Hepatocyte (in vitro differentiated cells): ENCODE data around the gene CHD5. TPM values are rescaled to one million over a fixed set of nuclear protein-coding genes. Genes with fewer than 3 reads are reported as not detected.

Experiments
- DNase-seq: peaks from one replicate; pipeline ENCODE4 v3.0.0-alpha.2; 2016; ENCODE audit warnings: low spot score
- H2AFZ ChIP-seq: fragments of 200-600 bp; sonication (generic); 2 replicates; pipeline ENCODE4 v1.6.0; 2016; ENCODE audit warnings: antibody characterized with exemption, mild to moderate bottlenecking
- H3K27ac ChIP-seq: fragments of 200-600 bp; sonication (generic); 2 replicates; pipeline ENCODE4 v1.5.1; 2016; ENCODE audit warnings: mild to moderate bottlenecking
- H3K27me3 ChIP-seq: fragments of 200-600 bp; sonication (generic); 2 replicates; pipeline ENCODE4 v1.6.1; 2016
- H3K36me3 ChIP-seq: fragments of 200-600 bp; sonication (generic); replicated peaks from 2 replicates; pipeline ENCODE4 v1.5.1; 2016; ENCODE audit warnings: low read depth; ENCODE audit not compliant: insufficient read depth
- H3K4me1 ChIP-seq: fragments of 200-600 bp; sonication (generic); 2 replicates; pipeline ENCODE4 v1.5.1; 2016; ENCODE audit warnings: mild to moderate bottlenecking, moderate library complexity; ENCODE audit not compliant: insufficient read depth
- H3K4me2 ChIP-seq: fragments of 200-600 bp; sonication (generic); 2 replicates; pipeline ENCODE4 v1.6.0; 2016
- H3K4me3 ChIP-seq: fragments of 200-600 bp; sonication (generic); 2 replicates; pipeline ENCODE4 v1.5.1; 2016; ENCODE audit warnings: mild to moderate bottlenecking
- H3K79me2 ChIP-seq: fragments of 200-600 bp; sonication (generic); 2 replicates; pipeline ENCODE4 v1.6.0; 2017; ENCODE audit warnings: mild to moderate bottlenecking
- H3K9me2 ChIP-seq: fragments of 200-600 bp; sonication (generic); replicated peaks from 2 replicates; pipeline ENCODE4 v1.6.0; 2017; ENCODE audit warnings: mild to moderate bottlenecking; ENCODE audit not compliant: insufficient read depth
- H3K9me3 ChIP-seq: fragments of 200-600 bp; sonication (generic); 2 replicates; pipeline ENCODE4 v1.5.1; 2016; ENCODE audit warnings: low read depth, mild to moderate bottlenecking
- H4K20me1 ChIP-seq: fragments of 200-600 bp; sonication (generic); 2 replicates; pipeline ENCODE4 v1.6.0; 2016; ENCODE audit warnings: mild to moderate bottlenecking; ENCODE audit not compliant: insufficient read depth, poor library complexity, severe bottlenecking
- EZH2 ChIP-seq: fragments of 200-600 bp; sonication (generic); IDR thresholded peaks from 2 replicates; pipeline ENCODE4 v1.6.1; 2016; ENCODE audit warnings: antibody characterized with exemption, mild to moderate bottlenecking, borderline replicate concordance
- EZH2phosphoT487 ChIP-seq: fragments of 200-600 bp; sonication (generic); IDR thresholded peaks from one replicate; pipeline ENCODE4 v1.6.1; 2018; ENCODE audit warnings: antibody characterized with exemption, mild to moderate bottlenecking, low read depth, moderate library complexity; ENCODE audit not compliant: unreplicated experiment, severe bottlenecking
- WGBS: methylation state at CpG from one replicate; pipeline ENCODE4 v1.1.6; 2016; ENCODE audit warnings: low lambda C conversion rate; ENCODE audit errors: missing lambda C conversion rate; 5-methylcytosine and 5-hydroxymethylcytosine counted together
- polyA plus RNA-seq: library from polyadenylated mRNA; unstranded; fragments of >200 nt; fragmentation: Nextera tagmentation; extraction: Ambion mirVana; gene quantifications from 2 replicates; pipeline ENCODE4 v1.2.1, GENCODE V29; 2016
- total RNA-seq: library from RNA; depleted of rRNA; stranded (reverse); fragments of >200 nt; gene quantifications from 2 replicates; pipeline ENCODE4 v1.2.3, GENCODE V29; 2014
- TF ChIP-seq, protein P1 (sequence below): fragments of 200-600 bp; sonication (generic); IDR thresholded peaks from 2 replicates; pipeline ENCODE4 v1.5.1; 2016; ENCODE audit warnings: antibody characterized with exemption, mild to moderate bottlenecking; ENCODE audit not compliant: poor library complexity

The CHD5 gene
- total and polyA plus RNA-seq, 2 experiments from 2014 or later = 0.13 TPM; not detected in 1

DNA sequence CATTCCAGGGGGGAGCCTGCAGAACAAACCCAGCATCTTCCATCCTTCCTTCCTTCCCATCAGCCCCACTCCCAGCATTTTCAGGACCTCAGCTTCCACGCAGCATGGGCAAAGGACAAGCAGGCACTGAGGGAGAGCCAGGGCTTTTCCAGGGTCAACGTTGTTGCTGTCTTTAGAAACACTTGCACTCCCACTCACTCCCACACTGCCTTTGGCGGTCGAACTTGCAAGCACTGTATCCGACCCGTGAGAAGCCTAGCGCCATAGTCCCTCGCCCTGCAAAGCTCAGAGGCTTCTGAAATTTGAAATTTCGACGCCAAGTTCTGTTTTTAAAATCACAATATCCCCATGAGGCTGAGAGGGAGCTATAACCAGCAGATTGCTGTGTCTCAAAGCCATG lies 87.0 kb downstream of the CHD5 start:
- Histone ChIP-seq H4K20me1 (no peaks in the 10 kb centered on the region), H3K9me2 (no peaks in the 10 kb centered on the region), H3K4me1 (no peaks in the 10 kb centered on the region), H2AFZ (no peak overlapping the region), H3K27ac (no peak overlapping the region), H3K79me2 (no peaks in the 10 kb centered on the region), H3K4me2 (no peak overlapping the region), H3K36me3 (no peaks in the 10 kb centered on the region), H3K9me3 (no peaks in the 10 kb centered on the region), H3K4me3 (no peak overlapping the region), H3K27me3 (no peaks in the 10 kb centered on the region)
- 80% methylated on average over 10 of the region's 10 CpGs for WGBS
- TF ChIP-seq EZH2 = no peak
- TF ChIP-seq, protein P1, sequence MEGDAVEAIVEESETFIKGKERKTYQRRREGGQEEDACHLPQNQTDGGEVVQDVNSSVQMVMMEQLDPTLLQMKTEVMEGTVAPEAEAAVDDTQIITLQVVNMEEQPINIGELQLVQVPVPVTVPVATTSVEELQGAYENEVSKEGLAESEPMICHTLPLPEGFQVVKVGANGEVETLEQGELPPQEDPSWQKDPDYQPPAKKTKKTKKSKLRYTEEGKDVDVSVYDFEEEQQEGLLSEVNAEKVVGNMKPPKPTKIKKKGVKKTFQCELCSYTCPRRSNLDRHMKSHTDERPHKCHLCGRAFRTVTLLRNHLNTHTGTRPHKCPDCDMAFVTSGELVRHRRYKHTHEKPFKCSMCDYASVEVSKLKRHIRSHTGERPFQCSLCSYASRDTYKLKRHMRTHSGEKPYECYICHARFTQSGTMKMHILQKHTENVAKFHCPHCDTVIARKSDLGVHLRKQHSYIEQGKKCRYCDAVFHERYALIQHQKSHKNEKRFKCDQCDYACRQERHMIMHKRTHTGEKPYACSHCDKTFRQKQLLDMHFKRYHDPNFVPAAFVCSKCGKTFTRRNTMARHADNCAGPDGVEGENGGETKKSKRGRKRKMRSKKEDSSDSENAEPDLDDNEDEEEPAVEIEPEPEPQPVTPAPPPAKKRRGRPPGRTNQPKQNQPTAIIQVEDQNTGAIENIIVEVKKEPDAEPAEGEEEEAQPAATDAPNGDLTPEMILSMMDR = no peak
- no peak for TF ChIP-seq EZH2phosphoT487
- DNase-seq = no peak

DNA sequence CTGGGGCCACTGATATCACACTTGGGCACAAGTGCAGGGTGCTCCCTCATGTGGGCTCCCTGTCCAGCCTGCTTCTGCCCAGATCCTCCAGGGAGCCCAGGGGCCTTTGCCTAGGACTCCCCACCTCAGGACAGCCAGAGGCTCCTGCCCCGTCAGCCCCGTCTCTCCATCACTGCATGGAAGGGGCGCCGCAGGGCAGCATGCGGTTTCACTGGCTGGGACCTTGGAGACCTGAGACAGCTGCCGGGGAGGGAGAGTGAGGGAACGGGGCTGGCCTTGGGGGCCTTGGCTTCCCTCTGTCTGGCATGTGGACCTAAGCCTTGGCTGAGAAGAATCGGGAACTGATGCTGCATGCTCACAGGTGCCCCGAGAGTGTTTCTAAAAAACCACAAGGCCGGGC lies 87.9 kb downstream of the CHD5 start:
- Histone ChIP-seq H2AFZ (no peak overlapping the region), H3K27ac (no peak overlapping the region), H3K4me3 (no peak overlapping the region), H4K20me1 (no peaks in the 10 kb centered on the region), H3K9me2 (no peaks in the 10 kb centered on the region), H3K36me3 (no peaks in the 10 kb centered on the region), H3K4me1 (no peaks in the 10 kb centered on the region), H3K79me2 (no peaks in the 10 kb centered on the region), H3K4me2 (no peak overlapping the region), H3K9me3 (no peaks in the 10 kb centered on the region), H3K27me3 (no peaks in the 10 kb centered on the region)
- 91% methylated on average over 9 of the region's 10 CpGs for WGBS
- no peak for DNase-seq
- TF ChIP-seq EZH2phosphoT487 (no peak), EZH2 (no peak)
- TF ChIP-seq, protein P1 = no peak

DNA sequence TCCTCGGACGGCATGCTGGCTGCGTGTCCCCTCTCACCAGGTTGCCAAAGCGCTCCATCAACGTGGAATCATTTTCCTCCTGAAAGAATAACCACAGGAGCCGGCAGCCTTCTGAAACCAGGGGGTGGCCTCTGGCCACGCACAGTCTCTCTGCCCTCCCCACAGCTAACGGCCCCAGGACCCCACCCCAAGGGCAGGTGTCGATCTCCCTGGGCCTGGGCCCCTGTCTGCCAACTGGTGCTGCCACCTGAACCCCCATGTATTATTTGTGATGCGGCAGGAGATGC lies 88.4 kb downstream of the CHD5 start:
- Histone ChIP-seq H3K36me3 (no peaks in the 10 kb centered on the region), H2AFZ (no peak overlapping the region), H3K27ac (no peak overlapping the region), H3K27me3 (no peaks in the 10 kb centered on the region), H4K20me1 (no peaks in the 10 kb centered on the region), H3K4me2 (no peak overlapping the region), H3K4me3 (no peak overlapping the region), H3K4me1 (no peaks in the 10 kb centered on the region), H3K79me2 (no peaks in the 10 kb centered on the region), H3K9me3 (no peaks in the 10 kb centered on the region), H3K9me2 (no peaks in the 10 kb centered on the region)
- no peak for DNase-seq
- no peak for TF ChIP-seq EZH2
- no peak for TF ChIP-seq EZH2phosphoT487
- TF ChIP-seq, protein P1 = no peak
- 95% methylated on average over 10 of the region's 10 CpGs for WGBS
